Measurements from ENCODE around the gene IFIH1. TPM values are rescaled to one million over a fixed set of nuclear protein-coding genes. Genes with fewer than 3 reads are reported as not detected.

Gene IFIH1
- total RNA-seq, 1 donor from 2014 or later = 94.0 TPM

DNA sequence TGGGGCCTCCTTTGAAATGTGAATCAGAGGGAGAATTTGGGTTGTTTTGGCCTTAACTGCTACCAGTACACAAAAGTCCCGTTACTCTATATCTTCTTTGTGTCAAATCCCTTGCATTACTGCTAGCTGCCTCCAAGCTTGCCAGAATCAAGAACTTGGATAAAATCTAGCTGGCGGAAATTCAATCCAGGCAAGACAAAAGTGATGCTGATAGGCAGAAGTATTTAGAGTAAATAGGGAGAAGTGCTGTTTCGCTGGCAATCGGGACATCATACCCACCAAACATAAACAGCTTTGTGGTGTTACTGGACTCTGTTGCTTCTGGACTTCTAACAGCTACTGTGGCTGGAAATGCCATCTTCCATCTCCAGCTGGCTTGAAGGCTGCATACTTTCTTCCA, 2.5 kb downstream of the IFIH1 start:
- intact Hi-C loops (cut with micrococcal nuclease) = loop anchor here (2.0 to 10.0 kb wide), 5 partner anchors 244 to 1911 kb away; partner anchors contain the start of genes DPP4 and RBMS1

DNA sequence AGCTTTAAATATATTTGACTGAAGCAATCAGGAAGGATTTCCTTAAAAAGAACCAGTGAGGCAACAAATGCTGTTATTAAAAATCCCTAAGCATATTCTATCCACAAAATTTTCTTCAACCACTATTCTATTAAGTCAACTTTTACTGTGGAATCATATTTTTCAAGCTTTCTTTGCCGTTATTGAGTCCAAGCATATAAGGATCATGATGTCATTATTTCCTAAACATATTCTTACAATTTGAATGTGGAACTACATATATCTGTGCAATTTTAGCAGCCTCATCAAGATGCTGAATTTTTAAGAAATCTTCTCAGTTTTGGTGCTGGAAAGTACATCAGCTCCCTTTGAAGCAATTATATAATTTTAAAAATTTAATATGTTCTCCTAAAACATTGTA, 5.6 kb downstream of the IFIH1 start:
- intact Hi-C loops (cut with micrococcal nuclease) = loop anchor here (10.0 kb wide), 2 partner anchors 928 to 1908 kb away; no protein-coding TSS in a partner anchor

DNA sequence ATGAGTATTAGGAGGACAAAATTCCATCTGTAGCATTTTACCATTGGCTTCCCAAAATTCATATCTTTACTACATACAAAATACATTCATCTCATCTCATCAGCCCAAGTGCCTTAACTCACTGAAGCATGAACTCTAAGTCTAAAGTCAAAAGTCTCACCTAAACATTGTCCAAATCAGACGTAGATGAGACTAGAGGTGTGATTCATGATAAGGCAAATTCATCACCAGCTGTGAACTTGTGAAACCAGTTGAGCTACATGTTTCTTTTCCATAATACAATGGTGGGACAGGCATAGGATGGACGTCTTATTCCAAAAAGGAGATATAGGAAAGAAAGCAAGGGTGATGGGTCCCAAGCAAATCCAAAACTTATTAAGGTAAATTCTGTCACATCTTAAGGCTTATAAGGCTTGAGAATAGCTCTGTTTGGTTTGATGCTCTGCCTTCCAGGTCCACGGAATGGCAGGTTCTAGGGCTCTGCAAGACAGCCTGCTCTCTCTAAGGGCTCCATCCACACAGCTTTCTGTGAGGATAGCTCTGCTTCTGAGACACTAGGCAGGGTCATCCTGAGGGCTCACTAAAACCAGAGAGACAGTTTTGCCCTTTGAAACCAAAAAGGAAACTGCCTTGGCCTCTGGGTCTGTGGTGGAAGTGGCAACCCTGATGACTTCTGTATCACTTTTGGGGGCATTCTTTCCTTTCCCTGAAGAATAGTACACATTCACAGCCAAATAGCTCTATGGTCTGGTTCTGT, 9.6 kb downstream of the IFIH1 start:
- intact Hi-C loops (cut with micrococcal nuclease) = no loop called here

DNA sequence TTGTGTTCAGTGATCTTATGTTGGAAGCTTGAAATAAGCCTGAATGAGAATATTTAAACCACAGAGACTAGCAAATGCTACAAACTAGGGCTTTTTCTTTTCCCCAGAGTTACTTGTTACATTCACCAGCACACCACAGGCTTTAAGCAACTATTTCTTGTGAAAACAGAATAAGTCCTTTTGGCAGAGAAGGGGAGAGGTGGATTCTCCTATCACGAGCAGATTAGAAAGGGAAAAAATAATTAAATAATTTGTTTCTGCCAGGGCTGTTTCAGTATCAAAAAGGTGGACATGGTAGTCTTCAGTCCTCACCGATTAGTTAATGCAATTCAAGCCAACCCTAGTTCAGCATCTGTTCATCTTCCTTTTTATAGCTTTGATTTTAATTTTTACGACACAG, 12.6 kb downstream of the IFIH1 start:
- intact Hi-C loops (cut with micrococcal nuclease) = no loop called here

DNA sequence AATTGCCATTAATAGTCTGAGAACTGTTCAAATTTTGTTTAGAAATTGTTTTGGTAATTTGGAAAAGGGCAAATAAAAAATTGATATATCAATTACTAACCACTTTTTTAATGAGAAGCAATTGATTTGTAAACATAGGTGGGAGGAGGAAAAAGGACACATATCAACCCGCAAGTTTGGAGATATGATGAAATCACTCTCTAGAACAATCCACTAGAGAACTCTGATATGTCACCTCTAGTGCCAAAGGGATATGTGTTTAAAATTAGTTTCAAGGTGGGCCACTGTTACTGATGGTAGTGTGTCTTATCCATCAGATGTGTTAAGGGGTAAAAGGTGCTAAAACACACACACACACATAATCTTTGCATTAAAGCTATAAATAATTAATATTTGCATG, 16.6 kb downstream of the IFIH1 start:
- intact Hi-C loops (cut with micrococcal nuclease) = loop anchor here (1.0 to 5.0 kb wide), 5 partner anchors 16 to 995 kb away; partner anchors contain the start of genes GCA, IFIH1 and PSMD14

DNA sequence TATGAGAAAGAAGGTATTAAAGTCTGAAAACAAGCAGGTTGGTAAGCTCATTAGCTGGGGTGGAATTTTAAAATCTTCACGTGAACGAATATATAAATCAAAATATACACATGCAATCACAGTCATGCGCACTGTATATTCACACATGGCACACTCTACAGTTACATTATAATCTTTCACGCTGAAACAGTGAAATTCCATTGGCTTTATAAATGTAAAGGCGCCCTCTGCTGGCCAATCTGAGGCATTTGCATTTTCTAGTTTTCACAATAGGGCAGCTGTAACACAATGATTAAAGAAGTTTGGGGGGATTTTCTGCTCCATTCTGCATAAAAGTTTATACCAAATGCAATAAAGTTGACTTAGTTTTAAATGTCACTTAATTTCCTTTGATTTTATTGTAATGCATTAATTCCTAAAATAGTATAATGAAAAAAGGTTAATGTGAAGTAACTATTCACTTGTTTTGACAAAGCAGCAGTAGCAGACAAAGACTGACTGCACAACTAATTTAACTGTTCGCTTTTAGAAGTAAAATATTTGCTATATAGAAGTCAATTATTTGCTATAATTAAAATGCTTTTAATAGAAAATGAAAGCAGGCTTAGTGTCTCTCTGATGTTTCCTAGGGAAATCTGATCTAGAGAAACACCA, 17.2 kb downstream of the IFIH1 start:
- intact Hi-C loops (cut with micrococcal nuclease) = loop anchor here (1.0 to 5.0 kb wide), 5 partner anchors 17 to 994 kb away; partner anchors contain the start of genes GCA, IFIH1 and PSMD14

DNA sequence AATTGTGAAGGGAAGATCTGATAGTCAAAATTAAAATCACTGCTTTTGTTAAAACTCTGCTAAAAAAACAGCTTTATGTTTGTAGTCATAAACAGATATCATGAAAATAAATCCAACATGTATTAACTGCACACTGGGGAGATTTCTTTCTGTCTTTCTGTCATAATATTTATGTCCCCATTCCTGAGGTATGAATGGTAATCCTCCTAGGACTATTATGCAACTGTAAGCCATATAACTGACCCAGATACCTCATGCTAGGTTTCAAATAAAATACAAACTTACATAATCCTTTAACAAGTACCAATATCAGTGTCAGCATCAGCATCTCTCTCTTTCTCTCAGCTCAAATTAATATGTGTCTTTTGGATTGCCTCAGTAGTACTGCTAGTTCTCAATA, 18.2 kb downstream of the IFIH1 start:
- intact Hi-C loops (cut with micrococcal nuclease) = loop anchor here (5.0 kb wide), 1 partner anchor 993 kb away; the partner anchor contains the start of gene PSMD14

DNA sequence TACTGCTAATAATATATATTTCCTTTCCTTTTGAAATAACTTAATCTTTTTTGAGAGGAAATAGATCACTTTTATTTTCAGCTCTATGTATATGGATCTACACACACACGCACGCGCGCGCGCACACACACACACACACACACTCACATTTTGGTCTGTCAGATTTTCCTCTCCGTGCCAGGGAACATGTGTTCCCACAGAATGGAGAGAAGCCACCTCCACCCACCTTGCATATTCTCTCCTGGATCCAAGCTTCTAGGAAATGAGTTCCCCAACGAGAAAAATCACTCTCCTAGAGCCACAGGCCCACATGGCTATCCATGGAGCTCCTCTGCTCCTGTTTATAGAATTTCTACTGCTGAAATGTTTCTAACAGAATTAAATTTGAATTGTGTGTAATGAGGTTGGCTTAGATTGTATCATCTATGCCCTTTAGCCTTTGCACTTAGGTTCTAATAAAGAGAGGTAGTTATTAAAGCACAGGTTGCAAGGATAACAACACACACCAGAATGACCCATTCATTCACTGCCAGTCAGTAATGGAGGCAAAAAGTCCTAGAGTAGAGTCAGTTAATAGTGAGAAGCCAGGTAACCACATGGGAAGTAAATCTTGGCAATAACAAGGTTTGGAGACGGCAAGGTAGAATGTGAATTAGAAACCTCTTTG, 19.7 kb downstream of the IFIH1 start:
- intact Hi-C loops (cut with micrococcal nuclease) = loop anchor here (1.0 kb wide), 3 partner anchors 78 to 711 kb away; no protein-coding TSS in a partner anchor

DNA sequence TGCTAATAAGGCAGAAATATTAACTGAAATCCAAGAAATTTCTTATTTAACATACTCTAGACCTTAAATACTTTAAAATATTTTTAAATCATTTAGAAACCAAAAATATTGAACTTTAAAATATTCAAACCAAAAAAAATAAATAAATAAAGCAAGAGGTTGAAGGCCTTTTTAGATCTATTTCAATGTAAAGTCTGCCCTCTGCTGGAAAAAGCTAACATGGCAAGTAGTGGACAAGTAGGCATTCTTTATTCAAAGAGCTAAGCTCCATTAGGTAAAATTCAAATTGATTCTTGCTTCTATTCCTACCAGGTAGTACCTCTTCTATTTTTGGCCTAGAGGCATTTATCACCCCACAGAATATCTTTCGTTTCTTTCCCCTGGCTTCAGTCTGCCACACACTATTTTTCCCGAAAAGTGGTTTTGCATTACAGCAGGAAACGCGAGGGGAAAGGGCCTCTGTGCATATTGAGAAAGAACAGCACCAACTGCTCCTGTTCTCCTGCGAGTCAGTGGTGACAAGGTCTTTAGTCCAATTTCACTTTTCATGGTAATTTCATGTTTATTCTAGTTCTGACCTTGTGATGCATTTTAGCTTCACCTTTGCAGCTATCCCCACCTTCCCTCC, 20.4 kb downstream of the IFIH1 start:
- intact Hi-C loops (cut with micrococcal nuclease) = loop anchor here (1.0 kb wide), 3 partner anchors 77 to 710 kb away; no protein-coding TSS in a partner anchor

DNA sequence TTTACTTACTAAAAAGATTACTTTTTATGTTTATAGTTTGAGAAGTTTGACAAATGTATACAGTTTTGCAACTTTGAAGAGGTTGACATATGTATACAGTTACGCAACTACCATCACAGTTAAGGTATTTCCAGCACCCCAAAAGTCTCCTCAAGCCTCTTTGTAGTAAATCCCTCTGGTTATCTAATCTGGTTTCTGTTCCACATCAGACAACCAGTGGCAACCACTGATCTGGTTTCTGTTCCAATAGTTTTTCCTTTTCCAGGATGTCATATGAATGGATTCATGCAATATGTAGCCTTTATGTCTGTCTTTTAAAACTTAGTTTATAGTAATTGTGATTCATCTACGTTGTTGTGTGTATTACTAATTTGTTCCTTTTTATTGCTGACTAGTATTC, 23.5 kb downstream of the IFIH1 start:
- intact Hi-C loops (cut with micrococcal nuclease) = no loop called here

DNA sequence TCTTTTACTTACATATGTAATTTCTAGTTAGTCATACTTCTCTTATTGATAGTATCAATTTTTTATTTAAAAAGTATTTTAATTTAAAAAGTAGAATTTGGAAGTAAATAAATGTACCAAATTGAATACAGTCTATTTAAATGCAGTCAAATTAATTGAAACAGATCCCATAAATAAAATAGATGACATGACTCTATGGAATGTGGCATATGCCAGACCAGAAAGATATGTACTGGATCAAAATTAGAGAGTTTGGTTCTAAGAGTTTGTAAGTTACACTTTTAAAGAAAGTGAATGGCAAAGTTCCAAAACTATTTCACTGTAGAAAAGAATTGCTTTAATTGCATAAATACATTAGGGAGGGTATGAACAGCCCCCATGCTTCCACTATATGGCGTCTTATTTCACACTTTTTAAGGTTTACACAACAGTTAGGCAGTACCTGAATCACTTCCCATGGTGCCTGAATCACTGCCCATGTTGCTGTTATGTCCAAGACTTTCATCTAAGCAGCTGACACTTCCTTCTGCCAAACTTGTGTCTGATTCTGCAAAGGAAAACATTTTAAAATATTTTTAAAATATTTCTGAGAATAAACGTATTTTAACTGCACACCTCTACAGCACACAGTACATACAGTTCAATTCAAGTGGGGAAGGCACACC, 25.2 kb downstream of the IFIH1 start:
- intact Hi-C loops (cut with micrococcal nuclease) = loop anchor here (5.0 kb wide), 1 partner anchor 266 kb away; no protein-coding TSS in a partner anchor

DNA sequence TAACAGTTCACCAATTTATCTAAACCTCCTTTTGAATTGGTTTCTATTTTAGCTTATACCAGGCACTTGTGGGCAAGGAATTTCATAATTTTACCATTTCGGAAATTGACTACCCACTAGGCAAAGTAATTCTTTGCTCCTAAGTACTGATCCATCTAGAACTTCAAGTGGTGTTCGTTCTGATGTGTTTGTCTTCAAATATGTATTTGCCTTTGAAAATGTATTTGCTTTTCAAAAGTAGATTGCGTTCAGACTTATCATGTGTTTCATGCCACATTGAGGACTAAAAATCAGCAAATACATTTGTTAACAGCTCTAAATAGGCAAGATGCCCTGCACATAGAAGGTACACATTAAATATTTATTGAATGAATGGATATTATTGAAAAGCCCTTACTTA, 26.7 kb downstream of the IFIH1 start:
- intact Hi-C loops (cut with micrococcal nuclease) = loop anchor here (5.0 kb wide), 1 partner anchor 264 kb away; no protein-coding TSS in a partner anchor

DNA sequence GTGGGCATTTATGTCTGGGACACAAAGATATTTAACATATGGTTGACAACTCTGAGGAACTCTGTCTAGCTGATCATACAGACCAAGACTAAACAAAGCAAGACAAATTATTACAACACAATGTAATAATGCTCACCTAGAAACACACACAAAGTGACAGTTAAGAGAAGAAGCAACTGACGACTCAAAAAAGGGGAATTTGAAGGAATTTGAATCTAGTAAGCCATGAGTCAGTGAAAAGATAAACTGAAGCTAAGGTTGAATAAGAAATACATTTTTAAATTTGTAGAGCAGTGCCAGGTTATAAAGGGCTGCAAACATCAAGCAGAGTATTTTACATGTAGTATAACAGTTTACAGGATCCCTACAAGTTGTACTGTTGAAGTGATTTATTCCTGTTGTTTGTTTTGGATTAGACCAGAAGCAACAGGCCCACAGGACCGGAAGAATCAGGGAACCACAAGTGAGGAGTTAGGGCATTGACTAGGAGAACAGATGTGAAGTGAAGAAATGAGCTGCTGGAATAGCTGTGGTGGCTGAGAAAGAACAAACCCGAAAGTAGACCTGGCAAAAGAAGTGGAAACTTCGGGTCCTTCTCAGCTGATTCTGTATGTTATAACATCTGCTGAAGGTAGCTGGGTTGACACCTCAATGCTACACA, 35.6 kb downstream of the IFIH1 start:
- intact Hi-C loops (cut with micrococcal nuclease) = no loop called here

DNA sequence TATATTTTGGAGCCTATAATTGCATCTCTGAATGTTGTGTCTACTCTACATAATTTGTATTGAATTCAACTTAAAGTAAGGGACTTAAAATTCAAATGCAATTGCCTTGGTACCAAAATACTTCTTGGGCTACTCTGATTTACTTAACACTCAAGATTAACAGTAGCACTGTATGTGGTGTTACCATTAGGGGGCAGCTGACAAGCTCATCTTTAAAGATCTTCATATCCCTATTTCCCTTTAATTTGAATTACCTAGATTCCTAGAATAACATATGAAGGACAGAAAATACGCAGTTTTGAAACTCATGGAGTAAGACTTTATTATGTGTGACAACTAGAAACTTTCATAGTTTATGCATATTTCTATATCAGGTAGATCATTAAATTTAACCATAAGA, 37.8 kb downstream of the IFIH1 start:
- intact Hi-C loops (cut with micrococcal nuclease) = no loop called here

DNA sequence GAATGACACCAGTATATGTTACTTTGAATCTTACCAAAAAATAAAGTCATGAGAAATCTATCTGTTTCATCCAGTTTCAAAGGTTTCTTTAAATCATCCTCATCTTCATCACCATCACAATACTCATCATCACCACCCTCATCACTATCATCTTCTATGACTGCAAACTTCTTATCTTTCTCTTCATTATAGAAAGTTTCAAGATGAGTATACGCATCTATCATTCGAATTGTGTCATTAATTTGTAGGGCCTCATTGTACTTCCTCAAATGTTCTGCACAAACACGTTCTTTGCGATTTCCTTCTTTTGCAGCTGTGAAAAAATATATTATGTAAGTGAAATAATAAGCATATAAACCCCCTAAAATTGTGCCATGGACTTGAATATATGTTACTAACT, 41.1 kb downstream of the IFIH1 start:
- intact Hi-C loops (cut with micrococcal nuclease) = loop anchor here (2.0 kb wide), 1 partner anchor 17 kb away; no protein-coding TSS in a partner anchor

DNA sequence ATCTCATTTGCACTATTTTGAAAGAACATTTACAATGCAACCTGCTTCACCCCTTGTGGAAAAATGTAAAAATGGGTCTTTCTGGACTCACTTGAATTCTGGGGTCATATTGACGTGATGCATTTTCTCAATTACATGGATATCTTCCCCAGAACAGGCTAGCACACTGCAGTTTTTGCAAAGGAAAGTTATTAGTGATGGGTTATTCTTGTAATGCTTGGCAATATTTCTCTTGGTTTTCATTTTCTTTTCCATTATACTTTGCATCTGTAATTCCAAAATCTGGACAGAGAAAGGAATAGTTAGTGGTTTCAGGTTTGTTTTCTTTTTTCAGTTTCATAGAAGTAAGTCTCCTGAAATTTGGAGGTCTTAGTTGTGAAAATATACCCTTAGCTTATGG, 50.5 kb downstream of the IFIH1 start:
- intact Hi-C loops (cut with micrococcal nuclease) = no loop called here

DNA sequence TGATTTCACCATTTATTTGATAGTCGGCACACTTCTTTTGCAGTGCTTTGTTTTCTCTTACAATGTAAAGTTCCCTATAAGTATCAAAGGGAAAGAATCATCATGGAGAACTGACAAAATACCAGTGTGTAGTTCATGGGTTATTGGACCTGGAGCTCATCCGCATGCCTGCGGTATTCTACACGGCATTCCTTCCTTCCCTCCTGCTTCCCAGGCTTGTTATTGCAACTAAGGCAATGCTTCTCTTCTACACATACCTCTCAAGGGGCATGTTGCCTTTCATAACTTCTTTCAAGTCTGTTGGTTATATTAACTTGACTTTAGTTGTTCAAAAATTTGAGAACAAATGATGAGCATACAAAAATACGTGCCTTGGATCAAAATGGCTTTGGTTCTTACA, 51.0 kb downstream of the IFIH1 start:
- intact Hi-C loops (cut with micrococcal nuclease) = no loop called here

DNA sequence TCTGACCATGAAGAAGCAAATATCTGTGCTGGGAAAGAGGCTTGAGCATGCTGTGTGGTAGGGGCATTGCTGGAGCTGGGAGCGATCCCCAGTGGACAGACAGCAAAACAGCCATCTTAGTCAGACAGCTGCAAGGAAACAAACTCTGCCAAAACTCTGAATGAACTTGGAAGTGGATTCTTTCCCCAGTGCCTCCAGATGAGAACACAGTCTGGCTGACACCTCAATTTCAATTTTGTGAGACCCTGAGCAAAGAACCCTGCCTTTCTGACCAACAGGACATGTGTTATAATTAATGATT, 52.1 kb downstream of the IFIH1 start:
- intact Hi-C loops (cut with micrococcal nuclease) = no loop called here

DNA sequence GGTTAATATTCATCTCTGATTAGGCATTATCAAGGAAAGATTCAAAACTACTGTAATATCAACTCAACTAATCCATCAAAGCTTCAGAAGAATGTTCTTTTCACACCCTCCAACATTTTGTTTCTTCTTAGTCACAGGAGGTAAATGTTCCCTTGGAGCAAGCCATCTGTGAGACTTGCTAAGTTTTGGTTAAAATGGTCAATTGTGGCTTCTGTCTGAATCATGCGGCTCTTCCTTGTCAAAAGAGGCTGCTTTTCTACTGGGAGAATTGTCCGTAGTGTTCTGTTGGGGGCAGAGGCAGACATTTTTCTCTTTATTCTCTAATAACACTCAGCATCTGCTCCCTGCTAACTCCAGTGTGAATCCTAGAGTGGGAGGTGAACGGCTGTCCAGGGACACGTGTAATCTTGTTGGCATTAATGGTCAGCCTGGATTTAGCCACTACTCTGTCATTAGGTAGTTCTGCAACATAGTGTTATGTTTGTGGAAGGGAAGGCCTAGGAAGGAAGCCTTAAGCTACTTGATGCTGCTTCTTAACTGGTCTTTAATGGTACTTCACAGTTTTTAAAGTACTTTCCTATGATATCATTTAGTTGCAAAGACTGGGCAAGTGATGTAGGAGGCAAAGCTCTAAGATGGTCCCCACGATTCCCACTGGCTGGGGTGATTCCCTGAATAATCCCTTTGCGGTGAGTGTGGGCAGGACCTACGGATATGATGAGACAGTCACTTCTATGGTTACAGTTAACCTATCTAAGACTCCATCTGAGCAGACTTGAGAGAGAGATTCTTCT, 52.6 kb downstream of the IFIH1 start:
- intact Hi-C loops (cut with micrococcal nuclease) = no loop called here

Measured in T-helper 1 cell treated with Interleukin-12 subunit alpha and Interleukin-12 subunit beta and Interleukin-4 antibody, amounts not matched to agents 30 ng/mL and 1 ng/mL, for 36 hours (primary cell).